Adrenal gland (tissue), 5 donors: Measurements from ENCODE around the gene BMERB1.

Experiments used
- POLR2A ChIP-seq, 2 donors: fragments of 450-650 bp; IDR thresholded peaks; one replicate each; pipeline ENCODE4 v1.6.1; 2017; ENCODE audit warnings: antibody characterized with exemption in 2 of 2, mild to moderate bottlenecking in 2 of 2, moderate library complexity in 1 of 2
- TF ChIP-seq, protein P1 (sequence below), 6 experiments: fragments of 450-650 bp in 4 of 6; fragments of 200-600 bp in 2 of 6; sonication (generic) in 1 of 6; IDR thresholded peaks; 1 replicate in 5 of 6; 2 replicates in 1 of 6; pipeline versions ENCODE4 v1.5.1 to v1.8.0; 2016 to 2021; ENCODE audit warnings: antibody characterized with exemption in 6 of 6, mild to moderate bottlenecking in 2 of 6, moderate library complexity in 1 of 6
- donor health status: DM: no; HTN: no; CAD: no.

DNA sequence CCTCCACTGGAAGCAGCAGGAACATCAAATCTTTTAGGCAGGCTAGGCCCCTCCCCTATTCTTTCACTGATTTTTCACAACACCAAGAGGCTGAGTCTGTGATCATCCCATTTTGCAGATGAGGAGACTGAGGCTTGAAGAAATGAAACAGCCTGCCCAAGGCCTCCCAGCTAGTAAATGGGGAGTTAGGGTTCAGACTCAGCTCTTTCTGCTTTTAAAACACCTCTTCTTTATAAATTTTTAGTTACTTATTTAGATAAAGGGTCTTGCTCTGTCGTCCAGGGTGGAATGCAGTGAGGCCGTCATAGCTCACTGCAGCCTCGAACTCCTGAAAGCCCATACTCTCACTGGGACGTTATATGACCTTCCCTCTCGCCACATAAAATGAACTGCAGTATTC, 82.2 kb downstream of the BMERB1 start:
- TF ChIP-seq, protein P1, sequence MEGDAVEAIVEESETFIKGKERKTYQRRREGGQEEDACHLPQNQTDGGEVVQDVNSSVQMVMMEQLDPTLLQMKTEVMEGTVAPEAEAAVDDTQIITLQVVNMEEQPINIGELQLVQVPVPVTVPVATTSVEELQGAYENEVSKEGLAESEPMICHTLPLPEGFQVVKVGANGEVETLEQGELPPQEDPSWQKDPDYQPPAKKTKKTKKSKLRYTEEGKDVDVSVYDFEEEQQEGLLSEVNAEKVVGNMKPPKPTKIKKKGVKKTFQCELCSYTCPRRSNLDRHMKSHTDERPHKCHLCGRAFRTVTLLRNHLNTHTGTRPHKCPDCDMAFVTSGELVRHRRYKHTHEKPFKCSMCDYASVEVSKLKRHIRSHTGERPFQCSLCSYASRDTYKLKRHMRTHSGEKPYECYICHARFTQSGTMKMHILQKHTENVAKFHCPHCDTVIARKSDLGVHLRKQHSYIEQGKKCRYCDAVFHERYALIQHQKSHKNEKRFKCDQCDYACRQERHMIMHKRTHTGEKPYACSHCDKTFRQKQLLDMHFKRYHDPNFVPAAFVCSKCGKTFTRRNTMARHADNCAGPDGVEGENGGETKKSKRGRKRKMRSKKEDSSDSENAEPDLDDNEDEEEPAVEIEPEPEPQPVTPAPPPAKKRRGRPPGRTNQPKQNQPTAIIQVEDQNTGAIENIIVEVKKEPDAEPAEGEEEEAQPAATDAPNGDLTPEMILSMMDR (IDR thresholded peaks at IDR 0.05) = no peak
- TF ChIP-seq POLR2A (IDR thresholded peaks at IDR 0.05) = no peak
